ENCODE data around the gene DUSP8. TPM values are rescaled to one million over a fixed set of nuclear protein-coding genes. Genes with fewer than 3 reads are reported as not detected.

The DUSP8 gene
- total RNA-seq, 2 experiments from 2014 or later: 83.9 to 91.2 TPM

GRCh38 chr11:1546536-1547466 is 25.3 kb downstream of the DUSP8 start:
- Histone ChIP-seq H3K27me3 (ENCODE audit: control insufficient read depth in 1 of 2, insufficient read depth in 2 of 2, low read length in 2 of 2) (peaks cover 26 to 47% of the 10 kb centered on the region in 2 experiments), H3K36me3 (ENCODE audit: insufficient read depth, low read length) (no peaks in the 10 kb centered on the region)
- CTCF ChIA-PET: interaction anchor here (0.7 to 5.6 kb wide), 9 partner anchors 9 to 48 kb away, joined by 3 to 83 read pairs (median 5); no protein-coding TSS in a partner anchor

GRCh38 chr11:1546077-1546535 is 26.0 kb downstream of the DUSP8 start:
- Histone ChIP-seq H3K27ac (ENCODE audit: low read depth in 1 of 2, low read length in 2 of 2) (no peak overlapping the region), H3K4me1 (ENCODE audit: insufficient read depth, low read length) (peaks cover 26% of the 10 kb centered on the region), H3K36me3 (ENCODE audit: insufficient read depth, low read length) (no peaks in the 10 kb centered on the region), H3K4me3 (ENCODE audit: low read length) (no peak overlapping the region), H3K9me3 (ENCODE audit: control insufficient read depth in 1 of 2, insufficient read depth in 1 of 2, low read length in 2 of 2) (peaks cover 0 to 29% of the 10 kb centered on the region in 2 experiments), H3K27me3 (ENCODE audit: control insufficient read depth in 1 of 2, insufficient read depth in 2 of 2, low read length in 2 of 2) (peaks cover 26 to 47% of the 10 kb centered on the region in 2 experiments)
- Mint-ChIP-seq H3K9me3 (no peaks in the 10 kb centered on the region), H3K36me3 (ENCODE audit: low read depth) (no peaks in the 10 kb centered on the region), H3K27ac (no peak overlapping the region), H3K27me3 (peaks cover 44% of the 10 kb centered on the region), H3K4me1 (ENCODE audit: low read depth) (peaks cover 4% of the 10 kb centered on the region), H3K4me3 (no peak overlapping the region)
- no peak for TF ChIP-seq CTCF (IDR thresholded peaks at IDR 0.05)
- DNase-seq (no peak), ATAC-seq (ENCODE audit: poor library complexity) (no peak)
- intact Hi-C loops (cut with DNase I, micrococcal nuclease): loop anchor here (1.0 to 5.0 kb wide), 3 partner anchors 28 to 83 kb away; partner anchors contain the start of gene KRTAP5-5 (in 2 of the 2)
- POLR2A ChIA-PET: interaction anchor here (1.3 to 1.7 kb wide), 2 partner anchors 25 to 28 kb away, joined by 7 to 22 read pairs; no protein-coding TSS in a partner anchor
- CTCF ChIA-PET: interaction anchor here (0.7 to 5.6 kb wide), 7 partner anchors 23 to 49 kb away, joined by 3 to 83 read pairs (median 4); no protein-coding TSS in a partner anchor

More at GRCh38 chr11:1546536-1547466, 25.3 kb downstream of the DUSP8 start:
- H3K4me3 ChIP-seq (ENCODE audit: low read length): no peak overlapping the region
- peak in 11 of 14 experiments; percentile 27 to 79 (median 45) for DNase-seq
- peak; percentile 80 for ATAC-seq (ENCODE audit: poor library complexity)
- Mint-ChIP-seq H3K36me3 (ENCODE audit: low read depth) (no peaks in the 10 kb centered on the region), H3K4me3 (no peak overlapping the region), H3K9me3 (no peaks in the 10 kb centered on the region), H3K4me1 (ENCODE audit: low read depth) (peaks cover 4% of the 10 kb centered on the region), H3K27me3 (peaks cover 44% of the 10 kb centered on the region), H3K27ac (no peak overlapping the region)
- POLR2A ChIA-PET: interaction anchor here (1.3 to 1.7 kb wide), 2 partner anchors 24 to 27 kb away, joined by 7 to 22 read pairs; no protein-coding TSS in a partner anchor
- H3K27ac ChIP-seq (ENCODE audit: low read depth in 1 of 2, low read length in 2 of 2): no peak overlapping the region
- intact Hi-C loops (cut with DNase I, micrococcal nuclease): loop anchor here (1.0 to 5.0 kb wide), 3 partner anchors 28 to 82 kb away; partner anchors contain the start of gene KRTAP5-5 (in 2 of the 2)
- peak; percentile 70 for TF ChIP-seq CTCF (IDR thresholded peaks at IDR 0.05)
- H3K4me1 ChIP-seq (ENCODE audit: insufficient read depth, low read length): peaks cover 26% of the 10 kb centered on the region
- peaks cover 0 to 29% of the 10 kb centered on the region in 2 experiments for H3K9me3 ChIP-seq (ENCODE audit: control insufficient read depth in 1 of 2, insufficient read depth in 1 of 2, low read length in 2 of 2)

- ChIA-PET CTCF (interaction anchor here (5.6 kb wide), 1 partner anchor 29 kb away, joined by 83 read pairs; no protein-coding TSS in a partner anchor), POLR2A (no interaction called here)
- Histone ChIP-seq H3K27me3 (ENCODE audit: control insufficient read depth in 1 of 2, insufficient read depth in 2 of 2, low read length in 2 of 2) (peaks cover 26 to 47% of the 10 kb centered on the region in 2 experiments), H3K36me3 (ENCODE audit: insufficient read depth, low read length) (no peaks in the 10 kb centered on the region), H3K4me1 (ENCODE audit: insufficient read depth, low read length) (peaks cover 26% of the 10 kb centered on the region), H3K9me3 (ENCODE audit: control insufficient read depth in 1 of 2, insufficient read depth in 1 of 2, low read length in 2 of 2) (peaks cover 0 to 29% of the 10 kb centered on the region in 2 experiments), H3K4me3 (ENCODE audit: low read length) (no peak overlapping the region), H3K27ac (ENCODE audit: low read depth in 1 of 2, low read length in 2 of 2) (no peak overlapping the region)
- no peak overlapping the region for H3K27ac Mint-ChIP-seq
- H3K9me3 Mint-ChIP-seq: no peaks in the 10 kb centered on the region
- DNase-seq (no peak), ATAC-seq (ENCODE audit: poor library complexity) (no peak)
- intact Hi-C loops (cut with DNase I, micrococcal nuclease): loop anchor here in 1 of 2 experiments (5.0 kb wide), 1 partner anchor 82 kb away; the partner anchor contains the start of gene KRTAP5-5
- TF ChIP-seq CTCF (IDR thresholded peaks at IDR 0.05): no peak
- H3K27me3 Mint-ChIP-seq: peaks cover 43% of the 10 kb centered on the region
- no peaks in the 10 kb centered on the region for H3K36me3 Mint-ChIP-seq (ENCODE audit: low read depth)
- H3K4me3 Mint-ChIP-seq: no peak overlapping the region
- H3K4me1 Mint-ChIP-seq (ENCODE audit: low read depth): peaks cover 4% of the 10 kb centered on the region
Measured at GRCh38 chr11:1545432-1545831, 26.6 kb downstream of the DUSP8 start.
